M059J (cell line): ENCODE data around the gene GUCY1A1. TPM values are rescaled to one million over a fixed set of nuclear protein-coding genes. Genes with fewer than 3 reads are reported as not detected.
A peak's percentile ranks its signal among the peaks of the same experiment; 100 is the strongest.

Experiments
- DNase-seq: peaks from one replicate; pipeline ENCODE4 v3.0.0-alpha.2; 2012; ENCODE audit warnings: low read depth
- total RNA-seq: library from RNA; depleted of rRNA; stranded (reverse); fragments of >200 nt; shearing (Covaris generic); gene quantifications from 2 replicates; pipeline ENCODE4 v1.2.3, GENCODE V29; 2014

GUCY1A1 gene
- total RNA-seq, 1 experiment from 2014 or later = 0.15 TPM

DNA sequence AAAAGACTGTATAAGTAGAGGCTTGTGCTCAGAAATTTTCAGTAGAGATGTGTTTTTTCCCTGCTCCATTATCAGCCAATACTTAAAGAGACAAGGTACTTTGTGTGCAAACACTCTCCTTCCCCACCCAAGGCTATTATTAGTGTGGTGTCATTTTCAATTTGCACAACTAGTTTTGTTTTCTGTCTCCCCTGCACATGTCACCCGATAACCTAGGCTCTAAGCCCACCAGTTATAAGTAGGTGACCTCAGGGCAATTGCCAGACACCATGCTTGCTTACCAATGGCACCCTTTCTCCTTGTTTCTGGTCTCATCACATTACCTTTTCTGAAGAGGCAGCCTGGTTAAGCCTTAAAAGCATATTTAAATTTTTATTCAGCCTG lies 8.0 kb upstream of the GUCY1A1 start:
- no peak for DNase-seq

DNA sequence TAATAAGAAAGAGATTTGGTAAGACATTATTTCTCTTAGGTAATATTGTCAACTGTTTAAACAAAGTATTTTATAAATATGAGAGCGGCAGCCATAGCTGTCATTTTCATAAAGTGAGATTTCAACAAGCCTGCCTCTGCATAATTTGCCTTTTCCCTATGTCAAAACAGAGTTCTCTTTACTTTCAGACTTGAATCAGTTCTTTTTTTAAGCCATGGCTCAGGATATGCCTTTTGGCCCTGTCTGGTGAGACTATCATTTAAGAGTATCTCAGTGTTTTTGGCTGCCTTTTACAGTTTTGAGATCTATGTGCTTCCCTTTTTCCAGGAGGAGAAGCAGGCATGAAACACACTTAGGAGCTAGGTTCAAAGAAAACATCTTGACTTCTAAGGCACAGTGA lies 7.5 kb upstream of the GUCY1A1 start:
- DNase-seq = no peak

DNA sequence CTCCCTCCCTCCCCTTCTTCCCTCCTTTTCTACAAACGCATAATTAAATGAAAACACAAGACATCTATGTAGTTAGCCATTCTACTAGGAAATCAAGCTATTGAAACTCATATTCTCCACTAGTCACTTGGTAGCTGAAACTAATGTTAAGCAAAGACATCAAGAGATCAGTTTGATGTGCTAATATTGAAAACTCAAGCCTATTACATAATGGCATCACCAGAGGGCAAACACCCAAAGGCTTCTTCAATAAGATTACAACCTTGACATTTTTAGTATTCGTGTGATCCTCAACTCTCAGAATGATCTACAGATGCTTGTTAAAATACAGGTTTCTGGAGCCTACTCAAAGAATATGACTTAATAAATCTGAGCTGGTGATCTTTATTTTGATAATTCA lies 6.2 kb upstream of the GUCY1A1 start:
- no peak for DNase-seq

DNA sequence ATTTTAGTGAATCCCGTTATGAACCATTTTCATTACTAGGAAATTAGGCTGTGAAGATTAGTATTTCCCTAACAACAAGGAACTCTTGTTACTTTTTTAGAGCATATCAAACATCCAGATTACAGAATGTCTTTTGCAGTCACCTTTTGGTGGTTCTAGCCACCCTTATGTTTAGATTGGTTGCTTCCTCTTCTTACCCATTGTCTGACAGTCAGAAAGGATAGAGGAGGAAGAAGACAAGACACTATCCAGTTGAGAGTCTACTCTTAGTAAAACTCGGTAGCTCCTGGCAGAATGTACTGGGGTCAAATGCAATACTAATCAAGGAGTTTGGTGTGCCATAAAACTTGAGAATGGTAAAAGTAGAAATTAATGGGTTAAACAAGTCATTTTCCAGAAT lies 1.6 kb upstream of the GUCY1A1 start:
- DNase-seq = no peak

DNA sequence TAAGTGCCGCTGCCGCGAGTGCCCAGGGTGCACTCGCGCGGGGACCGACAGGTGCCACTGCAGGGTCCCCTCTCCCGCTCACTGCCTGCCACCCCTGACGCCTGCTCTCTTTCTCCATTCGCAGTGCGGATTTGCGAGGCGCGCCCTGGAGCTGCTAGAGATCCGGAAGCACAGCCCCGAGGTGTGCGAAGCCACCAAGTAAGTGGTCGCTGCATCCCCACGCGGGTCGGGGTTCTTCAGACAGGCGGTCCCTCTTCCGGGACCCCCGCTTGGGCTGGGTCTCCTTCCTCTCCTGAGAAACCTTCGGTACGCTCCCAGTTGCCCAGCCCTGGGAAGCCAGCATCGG lies 547 bp downstream of the GUCY1A1 start:
- DNase-seq = no peak

DNA sequence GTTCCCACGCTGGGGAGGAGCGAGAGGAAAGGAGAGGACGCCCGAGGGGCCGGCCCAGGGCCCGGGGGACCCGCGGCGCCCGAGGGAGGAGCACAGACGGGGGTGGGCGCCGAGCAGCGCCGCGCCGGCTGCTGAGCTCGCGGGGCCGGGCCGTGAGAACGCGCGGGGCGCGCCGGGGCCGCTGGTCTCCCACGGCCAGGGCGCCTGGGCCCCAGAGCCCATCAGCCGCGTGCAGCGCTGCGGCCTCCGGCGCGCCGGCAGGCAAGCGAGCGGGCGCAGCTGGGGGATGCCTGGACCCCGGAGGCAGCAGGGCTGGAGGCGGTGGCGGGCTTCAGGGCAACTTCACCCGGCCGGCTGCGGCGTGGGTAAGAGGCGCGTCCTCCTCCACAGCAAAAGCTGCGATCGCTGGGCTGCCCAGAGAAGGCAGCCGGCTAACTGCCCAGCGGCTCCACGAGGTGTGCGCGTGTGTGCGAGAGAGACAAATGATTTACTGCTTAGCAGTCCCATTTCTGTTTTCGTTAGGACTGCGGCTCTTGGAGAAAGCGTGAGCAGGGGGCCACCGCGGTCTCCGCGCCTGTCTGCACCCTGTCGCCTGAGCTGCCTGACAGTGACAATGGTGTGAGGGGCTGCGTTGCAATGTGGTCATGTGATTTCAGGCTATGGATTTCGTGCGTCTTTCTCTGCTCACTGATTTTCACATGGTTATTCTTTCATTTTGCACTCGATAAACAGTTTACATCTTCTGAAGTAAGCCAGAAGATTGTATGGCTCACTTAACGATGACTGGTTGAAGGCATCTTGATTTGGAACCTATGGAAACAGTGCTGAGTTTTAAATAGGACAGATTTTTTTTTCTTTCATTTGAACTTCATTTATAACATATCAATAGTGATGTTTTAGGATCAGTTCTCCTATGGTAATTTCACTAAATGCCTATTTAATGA lies 1.2 kb downstream of the GUCY1A1 start:
- peak; percentile 27 for DNase-seq

DNA sequence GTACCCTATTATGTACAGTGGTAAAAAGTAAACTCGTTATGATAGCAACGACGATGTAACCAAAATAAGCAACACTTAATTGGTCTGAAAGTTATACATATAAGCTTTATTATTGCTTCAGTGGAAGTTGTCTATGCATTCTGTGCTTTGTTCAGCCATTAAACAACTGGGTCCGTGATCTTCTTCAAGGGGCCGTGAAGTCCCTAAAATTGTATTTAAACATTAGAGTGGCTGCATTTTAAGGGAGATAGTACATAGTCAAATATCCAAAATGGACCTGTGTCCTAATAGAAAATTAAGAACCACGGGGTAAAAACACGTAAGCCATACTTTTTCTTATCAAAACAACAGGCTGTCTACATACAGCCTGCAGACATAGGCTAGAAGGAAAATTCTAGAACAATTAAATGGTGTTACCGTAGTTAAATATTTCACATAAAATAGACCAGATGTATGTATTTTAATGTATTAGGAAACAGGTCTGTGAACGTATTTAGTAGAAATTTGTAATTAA lies 2.1 kb downstream of the GUCY1A1 start:
- no peak for DNase-seq

DNA sequence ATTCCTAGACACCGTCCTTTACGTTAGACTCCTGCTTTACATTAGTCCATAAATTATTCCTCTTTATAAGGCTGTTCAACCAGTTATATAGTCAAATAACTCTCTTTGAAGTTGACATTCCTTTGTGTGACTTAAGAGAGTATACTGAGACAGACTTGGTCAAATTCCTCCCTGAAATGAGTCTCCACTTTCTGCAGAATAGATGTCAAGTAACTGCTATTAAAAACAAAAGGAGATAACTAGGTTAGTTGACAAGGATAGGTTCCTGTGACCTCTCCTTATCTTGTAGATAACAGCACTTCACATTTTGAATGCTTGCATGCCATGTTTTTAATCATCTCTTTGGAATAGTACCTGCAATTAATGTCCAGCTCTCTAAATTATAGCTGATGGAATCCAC lies 5.7 kb downstream of the GUCY1A1 start:
- DNase-seq = no peak

DNA sequence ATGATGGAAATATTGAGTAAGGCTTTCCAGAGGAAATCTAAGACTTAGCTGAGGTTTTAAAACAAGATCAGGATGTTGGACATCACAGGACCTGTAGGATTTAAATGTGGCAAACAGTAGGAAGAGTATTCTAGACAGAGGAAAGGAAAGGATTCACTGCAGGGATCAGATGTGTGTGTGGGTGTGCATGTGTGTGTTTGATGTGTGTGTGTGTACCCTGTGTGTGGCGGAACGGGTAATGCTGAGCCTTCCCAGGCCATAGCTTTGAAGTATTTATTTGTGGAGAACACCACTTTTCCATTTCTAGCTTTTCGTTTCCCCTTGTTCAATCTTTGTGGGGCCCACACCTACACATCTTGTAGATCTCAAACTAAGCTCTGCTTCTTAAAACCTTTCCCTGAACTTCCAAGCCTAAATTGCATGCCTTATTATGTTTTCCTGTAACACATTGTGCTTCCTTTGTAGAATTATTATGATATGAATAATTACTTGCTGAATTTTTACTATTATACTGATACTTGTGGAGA lies 6.9 kb downstream of the GUCY1A1 start:
- DNase-seq = no peak

DNA sequence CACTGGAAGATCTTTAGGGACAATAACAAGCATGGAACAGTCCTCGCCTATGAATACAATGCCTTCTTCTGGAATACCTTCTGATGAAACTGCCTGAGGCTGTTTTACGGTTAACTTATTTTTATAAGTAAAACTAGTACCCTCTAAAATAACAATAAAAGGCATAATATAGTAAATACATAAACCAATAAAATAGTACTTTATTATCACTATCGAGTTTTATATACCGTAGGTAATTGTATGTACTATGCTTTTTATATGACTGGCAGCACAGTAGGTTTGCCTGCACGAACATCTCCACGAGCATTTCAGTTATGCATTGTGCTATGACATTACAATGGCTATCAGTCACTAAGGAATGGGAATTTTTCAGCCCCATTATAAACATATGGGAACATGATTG lies 8.0 kb downstream of the GUCY1A1 start:
- no peak for DNase-seq

DNA sequence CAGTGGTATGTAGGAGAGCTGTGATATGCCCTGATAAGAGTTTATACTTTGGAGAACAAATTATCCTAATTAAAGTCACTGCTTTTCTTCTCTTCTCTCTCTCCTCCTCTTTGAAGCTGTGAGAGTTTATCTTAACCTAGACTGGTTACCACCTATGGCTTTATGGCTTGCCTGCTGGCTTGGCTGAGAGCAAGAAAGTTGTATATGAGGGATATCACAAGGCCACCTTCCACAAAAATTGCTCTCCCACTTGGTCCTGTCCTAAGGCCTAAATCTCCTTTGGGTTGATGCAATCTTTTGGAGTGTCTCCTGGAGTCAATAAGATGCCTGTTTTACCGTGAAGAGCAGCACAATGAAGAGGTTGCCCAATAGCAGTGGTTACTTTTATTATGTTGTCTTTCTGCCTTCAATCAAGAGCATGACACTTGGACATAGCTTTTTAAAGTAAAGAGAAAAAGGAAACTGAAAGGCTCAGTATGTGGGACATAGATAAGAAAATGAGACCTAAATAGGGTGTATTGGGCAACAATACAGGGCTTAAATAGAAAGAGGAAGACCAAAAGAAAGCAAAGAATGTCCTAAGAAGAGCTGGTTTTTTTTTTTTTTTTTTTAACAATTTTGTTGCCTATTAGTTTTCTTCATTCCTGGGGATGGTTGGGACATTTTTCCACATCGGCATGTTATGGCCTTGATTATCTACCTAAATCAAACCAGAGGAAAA lies 9.2 kb downstream of the GUCY1A1 start:
- DNase-seq = no peak

DNA sequence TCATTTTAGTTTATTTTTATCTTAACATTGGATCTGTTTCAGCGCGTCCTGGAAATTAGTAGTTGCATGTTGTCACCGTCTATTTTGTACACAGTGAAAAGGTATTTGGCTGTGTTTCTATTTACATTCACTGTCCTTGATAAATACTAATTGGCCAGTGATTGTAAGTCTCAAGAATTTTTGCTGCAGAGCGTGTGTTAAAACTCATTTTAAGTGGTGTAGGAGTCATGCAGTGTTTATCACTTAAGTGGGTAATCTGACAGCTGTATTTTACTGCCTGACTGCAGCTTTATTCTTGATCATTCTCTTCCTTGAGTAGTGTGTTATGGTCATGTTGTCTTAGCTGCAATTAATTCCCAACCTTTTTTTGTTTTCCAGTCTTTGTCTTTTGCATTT lies 9.8 kb downstream of the GUCY1A1 start:
- DNase-seq = no peak

DNA sequence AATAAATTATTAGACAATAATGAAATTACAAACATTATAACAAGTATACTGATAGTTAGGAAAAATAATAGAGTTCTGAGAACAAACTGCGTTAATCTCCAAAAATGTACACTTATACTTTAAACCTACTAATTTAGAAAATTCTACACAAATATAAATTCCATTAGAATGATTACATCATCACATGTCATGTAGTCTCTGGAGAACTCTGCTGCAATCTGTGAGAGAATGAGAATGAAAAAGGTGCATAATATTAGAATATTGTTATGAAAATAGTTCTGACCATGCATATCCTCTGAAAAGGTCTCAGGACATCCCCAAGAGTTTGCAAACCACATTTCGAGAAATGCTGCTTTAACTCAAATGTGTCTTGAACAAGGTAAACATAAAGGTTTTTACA lies 11.4 kb downstream of the GUCY1A1 start:
- DNase-seq = no peak

DNA sequence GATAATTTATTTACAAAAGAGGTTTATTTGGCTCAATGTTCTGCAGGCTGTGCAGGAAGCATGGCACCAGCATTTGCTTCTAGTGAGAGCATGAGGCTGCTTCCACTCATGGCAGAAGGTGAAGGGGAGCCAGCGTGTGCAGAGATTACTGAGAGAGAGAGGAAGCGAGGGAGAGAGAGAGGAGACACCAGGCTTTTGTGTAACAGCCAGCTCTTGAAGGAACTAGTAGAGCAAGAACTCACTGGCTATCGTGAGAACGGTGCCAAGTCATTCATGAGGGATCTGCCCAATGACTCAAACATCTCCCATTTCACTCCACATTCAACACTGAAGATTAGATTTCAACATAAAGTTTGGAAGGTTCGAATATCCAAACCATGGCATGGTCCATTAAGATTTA lies 12.7 kb downstream of the GUCY1A1 start:
- DNase-seq = peak; percentile 24

DNA sequence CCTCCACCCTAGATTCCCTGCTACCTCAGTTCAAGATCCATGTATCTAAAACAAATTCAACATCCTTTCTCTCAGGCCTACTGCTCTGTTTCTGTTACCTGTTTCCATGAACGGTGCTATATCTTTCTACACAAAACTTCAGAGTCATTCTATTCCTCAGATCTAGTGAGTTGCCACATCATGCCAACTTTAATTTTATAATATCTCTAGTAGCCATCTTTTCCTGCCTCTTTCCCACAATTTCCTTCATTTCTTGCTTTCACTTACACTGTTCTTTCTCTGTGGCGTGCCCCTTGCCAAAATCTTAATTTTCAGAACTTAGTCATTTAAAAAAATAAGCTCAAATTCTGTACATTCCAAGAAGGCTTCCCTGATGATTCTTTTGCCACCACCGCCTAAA lies 15.2 kb downstream of the GUCY1A1 start:
- DNase-seq = no peak

DNA sequence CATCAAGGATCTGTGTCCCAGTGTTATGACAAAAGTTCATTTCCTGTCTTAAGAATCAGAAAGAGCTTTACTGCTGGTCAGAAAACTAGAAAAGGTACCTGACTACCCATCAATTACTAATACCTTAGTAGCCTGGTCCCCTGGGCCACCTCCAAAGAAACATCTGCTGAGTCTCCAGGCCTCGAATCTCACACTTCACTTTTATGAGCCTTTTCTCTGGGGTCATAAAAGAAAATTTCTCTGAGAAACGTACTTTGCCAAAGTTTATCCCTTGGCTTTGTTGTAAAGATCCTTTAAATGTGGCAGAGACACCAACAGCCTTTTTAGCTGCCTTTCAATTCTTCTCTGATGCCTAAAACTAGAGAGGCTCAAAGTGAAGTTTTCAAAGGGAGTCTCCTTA lies 17.8 kb downstream of the GUCY1A1 start:
- DNase-seq = no peak

DNA sequence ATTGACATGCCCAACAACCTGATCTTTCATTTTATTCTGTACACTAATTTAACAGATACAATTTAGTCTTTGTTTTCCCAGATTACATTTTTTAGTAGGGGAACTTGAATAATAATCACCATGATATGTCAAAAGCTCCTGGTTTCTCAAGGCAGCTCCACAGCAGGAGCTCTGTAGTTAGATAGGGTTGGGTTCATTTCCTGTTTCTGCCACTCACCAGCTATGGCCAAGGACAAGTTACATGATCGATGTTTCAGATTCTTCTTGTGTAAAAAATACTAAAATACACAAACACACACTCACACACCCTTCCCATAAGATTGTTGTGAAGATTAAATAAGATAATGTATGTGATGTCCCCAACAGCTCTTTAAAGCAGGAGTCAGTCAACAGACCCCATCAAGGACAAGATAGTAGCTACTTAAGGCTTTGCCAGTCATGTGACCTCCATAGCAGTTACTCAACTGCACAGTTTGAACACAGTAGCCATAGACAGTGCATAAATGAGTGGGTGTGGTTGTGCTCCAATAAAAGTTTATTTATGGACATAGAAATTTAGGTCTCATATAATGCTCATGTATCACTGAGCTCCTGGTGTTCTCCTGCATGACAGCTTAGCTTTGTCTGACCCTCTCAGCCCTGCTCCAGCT lies 18.4 kb downstream of the GUCY1A1 start:
- DNase-seq = no peak

DNA sequence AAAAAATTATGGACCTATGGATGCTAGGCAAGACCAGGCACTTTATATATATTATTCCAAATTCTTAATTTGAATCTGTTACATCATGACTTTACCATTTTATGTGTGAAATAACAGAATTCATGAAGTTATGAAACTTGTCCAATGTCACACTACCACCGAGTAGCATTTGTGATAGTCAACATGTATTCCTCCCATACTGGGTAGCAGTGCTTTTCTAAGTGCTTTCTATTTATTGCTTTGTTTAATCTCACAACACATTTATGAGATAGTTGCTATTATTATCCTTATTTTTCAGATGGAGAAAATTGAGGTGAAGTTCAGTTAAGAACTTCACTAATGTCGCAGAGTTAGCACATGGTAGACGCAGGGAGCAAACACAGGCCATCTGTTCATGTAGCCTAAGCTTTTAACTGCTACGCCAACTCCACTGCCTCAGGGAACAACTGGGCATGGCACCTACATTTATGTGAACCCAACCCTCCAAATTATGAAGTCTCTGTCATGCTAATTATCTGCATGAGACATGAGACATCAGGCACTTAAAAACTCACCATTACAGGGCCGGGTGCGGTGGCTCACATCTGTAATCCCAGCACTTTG lies 20.8 kb downstream of the GUCY1A1 start:
- DNase-seq = no peak

DNA sequence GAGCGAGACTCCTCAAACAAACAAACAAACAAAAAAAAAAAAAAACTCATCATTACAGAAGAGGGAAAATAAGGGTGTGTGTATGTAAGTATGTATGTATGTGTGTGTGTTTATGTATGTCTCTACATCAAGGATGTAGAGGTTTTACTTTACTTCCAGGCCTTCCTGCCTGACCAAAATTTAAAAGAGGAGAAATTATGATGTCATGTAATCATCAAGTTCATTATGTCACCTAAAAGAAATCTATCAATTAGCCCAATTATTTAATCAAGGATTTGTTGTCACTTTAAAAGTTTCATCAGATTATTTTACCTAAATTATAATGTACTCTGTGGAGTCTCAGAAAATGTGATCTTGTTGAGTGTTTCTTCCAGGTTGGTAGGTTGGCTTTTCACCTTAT lies 21.6 kb downstream of the GUCY1A1 start:
- DNase-seq = no peak

DNA sequence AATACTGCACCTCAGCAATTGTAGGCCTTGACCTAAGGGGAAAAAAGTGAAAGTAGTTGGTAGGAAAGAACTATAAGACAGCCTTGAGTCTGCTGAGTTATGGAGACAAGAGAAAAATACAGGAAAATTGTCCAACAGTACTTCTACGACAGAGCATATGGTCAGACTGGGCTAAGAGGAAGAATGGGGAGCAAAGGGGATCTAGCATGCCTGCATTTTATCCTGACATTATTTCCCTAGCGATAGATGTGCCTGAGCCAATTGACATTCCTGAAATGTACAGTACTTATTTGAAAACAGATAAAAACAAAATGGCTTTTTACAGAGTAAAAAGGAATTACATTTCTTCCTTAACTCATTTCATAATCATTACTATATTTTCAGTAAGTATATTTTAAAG lies 22.2 kb downstream of the GUCY1A1 start:
- no peak for DNase-seq

DNA sequence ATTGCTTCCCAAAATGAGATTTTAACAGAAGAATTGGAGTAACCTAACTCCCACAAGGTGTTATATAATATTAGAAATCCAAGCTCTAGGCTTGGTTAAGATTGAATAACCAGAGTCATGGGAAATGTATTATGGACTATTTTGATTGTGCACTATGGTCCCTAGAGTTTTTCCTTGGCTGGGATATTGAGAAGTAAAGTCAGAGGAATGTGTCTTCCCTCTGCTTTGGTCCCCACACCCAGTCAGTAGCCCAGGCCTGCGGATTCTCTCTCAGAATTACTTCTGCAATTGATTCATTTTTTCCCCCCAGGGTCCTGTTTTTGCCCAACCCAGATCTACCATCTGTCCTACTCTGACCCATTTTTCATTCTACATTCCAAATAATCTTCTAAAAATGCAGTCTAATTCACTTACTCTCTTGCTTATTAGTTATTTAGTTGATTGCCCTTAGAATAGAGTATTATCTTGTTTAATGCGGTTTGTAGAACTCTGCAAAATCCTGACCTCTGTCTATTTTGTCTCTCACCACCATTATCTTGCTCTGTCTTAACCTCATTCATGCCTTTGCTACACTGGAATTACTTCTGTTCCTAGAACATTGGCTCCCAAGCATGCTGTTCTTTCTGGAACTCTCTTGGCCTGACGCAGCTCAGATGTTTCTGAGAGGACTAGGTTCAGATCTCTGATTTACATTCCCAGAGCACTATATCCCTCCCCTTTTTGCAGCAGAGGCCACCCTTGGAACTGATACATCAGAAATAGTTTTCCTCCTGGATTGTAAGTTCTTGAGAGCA lies 23.6 kb downstream of the GUCY1A1 start:
- no peak for DNase-seq
